Gastrocnemius medialis (tissue), 4 donors: ENCODE results near the gene TEX30.

Experiments
- CTCF ChIP-seq, 5 experiments: fragments of 450-650 bp in 3 of 5; fragments of 200-600 bp in 2 of 5; sonication (generic) in 2 of 5; IDR thresholded peaks in 4 of 5; conservative IDR thresholded peaks in 1 of 5; 1 replicate in 4 of 5; 2 replicates in 1 of 5; pipeline ENCODE4 v1.5.1; 2016 to 2019; ENCODE audit warnings: antibody characterized with exemption in 5 of 5, mild to moderate bottlenecking in 3 of 5, moderate library complexity in 3 of 5
- POLR2A ChIP-seq, 2 donors: fragments of 450-650 bp; IDR thresholded peaks; one replicate each; pipeline ENCODE4 v1.6.1; 2017; ENCODE audit warnings: antibody characterized with exemption in 2 of 2, mild to moderate bottlenecking in 2 of 2, moderate library complexity in 2 of 2

- TF ChIP-seq CTCF (IDR thresholded peaks at IDR 0.05 in 4 of 5, conservative IDR thresholded peaks at IDR 0.05 in 1 of 5) (no peak), POLR2A (IDR thresholded peaks at IDR 0.05) (no peak)
Observed at GRCh38 chr13:102771298-102772041, 2.1 kb downstream of the TEX30 start.
